SK-N-MC (cell line): ENCODE data around the gene TAF1.
"Not testable (repeated sequence)": the region's sequence is repeated elsewhere in the genome, so short reads cannot be mapped to it uniquely, and the experiment has no call there.

ENCODE experiments used
- DNase-seq: peaks from one replicate; pipeline ENCODE4 v3.0.0-alpha.2; 2011; ENCODE audit warnings: low read depth, low spot score
- H3K27ac ChIP-seq: fragments of 200-600 bp; sonication (generic); 2 replicates; pipeline ENCODE4 v1.5.1; 2016; ENCODE audit warnings: mixed run types
- H3K36me3 ChIP-seq: fragments of 200-600 bp; sonication (generic); 2 replicates; pipeline ENCODE4 v1.6.1; 2017; ENCODE audit warnings: antibody characterized with exemption, low read length, mixed read lengths; ENCODE audit not compliant: insufficient read depth
- H3K4me3 ChIP-seq: fragments of 200-600 bp; sonication (generic); 2 replicates; pipeline ENCODE4 v1.5.1; 2016
- H3K9ac ChIP-seq: fragments of 200-600 bp; sonication (generic); 2 replicates; pipeline ENCODE4 v1.8.0; 2017; ENCODE audit warnings: mixed run types, mixed read lengths; ENCODE audit not compliant: insufficient read length
- H3K9me3 ChIP-seq: fragments of 200-600 bp; sonication (generic); 2 replicates; pipeline ENCODE4 v1.6.1; 2017; ENCODE audit warnings: low read depth, mild to moderate bottlenecking, antibody characterized with exemption, low read length, moderate library complexity, mixed read lengths
- EZH2 ChIP-seq: fragments of 200-600 bp; sonication (generic); IDR thresholded peaks from one replicate; pipeline ENCODE4 v1.6.1; 2017; ENCODE audit warnings: antibody characterized with exemption
- FOXP2 ChIP-seq: optimal IDR thresholded peaks from 2 replicates; pipeline ENCODE3; 2011; ENCODE audit warnings: mild to moderate bottlenecking, moderate library complexity; ENCODE audit not compliant: insufficient read depth; ENCODE audit errors: extremely low read length, control extremely low read depth
- POLR2AphosphoS5 ChIP-seq: IDR thresholded peaks from 2 replicates; pipeline ENCODE4 v1.6.1; 2012; ENCODE audit warnings: mild to moderate bottlenecking, low read depth, low read length, borderline replicate concordance

The TAF1 gene

GRCh38 chrX:71364221-71364620, 1.9 kb upstream of the TAF1 start:
- TF ChIP-seq FOXP2 (no peak), POLR2AphosphoS5 (no peak), EZH2 (no peak)
- H3K36me3 ChIP-seq: peaks cover 8% of the 10 kb centered on the region
- H3K4me3 ChIP-seq: no peak overlapping the region
- no peaks in the 10 kb centered on the region for H3K9me3 ChIP-seq
- no peak overlapping the region for H3K27ac ChIP-seq
- DNase-seq: no peak
- no peak overlapping the region for H3K9ac ChIP-seq

- H3K9ac ChIP-seq: peak overlapping the region; percentile 98
- H3K9me3 ChIP-seq: no peaks in the 10 kb centered on the region
- peaks cover 9% of the 10 kb centered on the region for H3K36me3 ChIP-seq
- DNase-seq: no peak
- H3K27ac ChIP-seq: peak overlapping the region; percentile 90
- H3K4me3 ChIP-seq: peak overlapping the region; percentile 85
- TF ChIP-seq POLR2AphosphoS5 (no peak), EZH2 (no peak), FOXP2 (no peak)
Measured at GRCh38 chrX:71365356-71365874, 742 bp upstream of the TAF1 start.

GRCh38 chrX:71366674-71367256, 608 bp downstream of the TAF1 start:
- TF ChIP-seq EZH2 (no peak), POLR2AphosphoS5 (no peak), FOXP2 (no peak)
- peaks cover 13% of the 10 kb centered on the region for H3K36me3 ChIP-seq
- peak overlapping the region; percentile 86; the same call in 1 of the 2 replicates for H3K27ac ChIP-seq
- peak overlapping the region; percentile 90 for H3K9ac ChIP-seq
- peak overlapping the region; percentile 88 for H3K4me3 ChIP-seq
- H3K9me3 ChIP-seq: no peaks in the 10 kb centered on the region
- DNase-seq: no peak

GRCh38 chrX:71367396-71367795, 1.2 kb downstream of the TAF1 start:
- Histone ChIP-seq H3K36me3 (peaks cover 15% of the 10 kb centered on the region), H3K9ac (peak overlapping the region; percentile 90)

GRCh38 chrX:71372388-71372787, 6.2 kb downstream of the TAF1 start:
- peaks cover 36% of the 10 kb centered on the region for H3K36me3 ChIP-seq
- no peak overlapping the region for H3K9ac ChIP-seq
- TF ChIP-seq EZH2: no peak
- no peak for TF ChIP-seq POLR2AphosphoS5
- TF ChIP-seq FOXP2: no peak
- H3K4me3 ChIP-seq: no peak overlapping the region
- no peak for DNase-seq
- H3K9me3 ChIP-seq: no peaks in the 10 kb centered on the region
- no peak overlapping the region for H3K27ac ChIP-seq

More at GRCh38 chrX:71367396-71367795, 1.2 kb downstream of the TAF1 start:
- TF ChIP-seq POLR2AphosphoS5: no peak
- no peak for TF ChIP-seq FOXP2
- no peak for TF ChIP-seq EZH2
- H3K9me3 ChIP-seq: no peaks in the 10 kb centered on the region
- peak overlapping the region; percentile 88 for H3K4me3 ChIP-seq
- DNase-seq: no peak
- peak overlapping the region; percentile 86; the same call in 1 of the 2 replicates for H3K27ac ChIP-seq

- Histone ChIP-seq H3K4me3 (no peak overlapping the region), H3K36me3 (peaks cover 71% of the 10 kb centered on the region; the same call in 1 of the 2 replicates), H3K27ac (no peak overlapping the region), H3K9ac (no peak overlapping the region), H3K9me3 (no peaks in the 10 kb centered on the region)
- no peak for DNase-seq
- no peak for TF ChIP-seq POLR2AphosphoS5
- no peak for TF ChIP-seq FOXP2
- TF ChIP-seq EZH2: no peak
Measured at GRCh38 chrX:71378732-71379131, 12.6 kb downstream of the TAF1 start.

GRCh38 chrX:71391725-71392124, 25.6 kb downstream of the TAF1 start:
- not testable (repeated sequence) for H3K9me3 ChIP-seq, H3K4me3 ChIP-seq, DNase-seq, H3K27ac ChIP-seq, H3K9ac ChIP-seq
- H3K36me3 ChIP-seq: peaks cover 66% of the 10 kb centered on the region

GRCh38 chrX:71393919-71394318, 27.8 kb downstream of the TAF1 start:
- H3K36me3 ChIP-seq: peaks cover 60% of the 10 kb centered on the region
- TF ChIP-seq POLR2AphosphoS5: no peak
- TF ChIP-seq FOXP2: no peak
- no peak for TF ChIP-seq EZH2
- H3K9me3 ChIP-seq: no peaks in the 10 kb centered on the region
- H3K9ac ChIP-seq: no peak overlapping the region
- DNase-seq: no peak
- H3K27ac ChIP-seq: no peak overlapping the region
- H3K4me3 ChIP-seq: no peak overlapping the region

GRCh38 chrX:71396576-71396975, 30.4 kb downstream of the TAF1 start:
- no peak overlapping the region for H3K9ac ChIP-seq
- H3K9me3 ChIP-seq: no peaks in the 10 kb centered on the region
- no peak for DNase-seq
- no peak overlapping the region for H3K27ac ChIP-seq
- peaks cover 48% of the 10 kb centered on the region for H3K36me3 ChIP-seq
- TF ChIP-seq FOXP2 (no peak), POLR2AphosphoS5 (no peak), EZH2 (no peak)
- H3K4me3 ChIP-seq: no peak overlapping the region
